Uterus (tissue), 2 donors: Measurements from ENCODE around the gene CFAP20DC.

ENCODE experiments used
- POLR2A ChIP-seq, 2 donors: fragments of 450-650 bp; IDR thresholded peaks; one replicate each; pipeline ENCODE4 v1.6.1; 2016; ENCODE audit warnings: antibody characterized with exemption in 2 of 2, mild to moderate bottlenecking in 1 of 2, moderate library complexity in 1 of 2
- TF ChIP-seq, protein P1 (sequence below), 4 experiments: fragments of 200-600 bp in 2 of 4; fragments of 450-650 bp in 2 of 4; sonication (generic) in 2 of 4; IDR thresholded peaks; one replicate each; pipeline ENCODE4 v1.5.1; 2016 to 2019; ENCODE audit warnings: antibody characterized with exemption in 4 of 4, mild to moderate bottlenecking in 2 of 4, moderate library complexity in 1 of 4

DNA sequence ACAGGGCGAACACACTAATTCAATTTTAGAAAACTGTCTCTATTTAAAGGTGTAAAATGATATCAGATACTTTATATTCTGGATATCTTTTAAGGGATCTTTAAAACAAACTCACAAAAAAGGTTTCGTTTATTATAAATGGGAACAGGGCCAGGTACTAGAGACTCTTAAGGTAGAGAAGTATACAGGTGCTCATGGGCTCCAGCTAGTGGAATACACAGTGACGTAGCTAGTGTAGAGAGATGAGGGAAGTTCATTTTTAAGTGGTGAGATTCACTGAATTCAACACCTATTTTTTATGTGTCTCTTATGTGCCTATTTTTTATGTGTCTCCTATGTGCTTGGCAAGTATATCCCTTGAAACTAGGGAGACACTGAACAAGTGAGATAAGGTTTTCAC is 250.6 kb downstream of the CFAP20DC start:
- TF ChIP-seq, protein P1, sequence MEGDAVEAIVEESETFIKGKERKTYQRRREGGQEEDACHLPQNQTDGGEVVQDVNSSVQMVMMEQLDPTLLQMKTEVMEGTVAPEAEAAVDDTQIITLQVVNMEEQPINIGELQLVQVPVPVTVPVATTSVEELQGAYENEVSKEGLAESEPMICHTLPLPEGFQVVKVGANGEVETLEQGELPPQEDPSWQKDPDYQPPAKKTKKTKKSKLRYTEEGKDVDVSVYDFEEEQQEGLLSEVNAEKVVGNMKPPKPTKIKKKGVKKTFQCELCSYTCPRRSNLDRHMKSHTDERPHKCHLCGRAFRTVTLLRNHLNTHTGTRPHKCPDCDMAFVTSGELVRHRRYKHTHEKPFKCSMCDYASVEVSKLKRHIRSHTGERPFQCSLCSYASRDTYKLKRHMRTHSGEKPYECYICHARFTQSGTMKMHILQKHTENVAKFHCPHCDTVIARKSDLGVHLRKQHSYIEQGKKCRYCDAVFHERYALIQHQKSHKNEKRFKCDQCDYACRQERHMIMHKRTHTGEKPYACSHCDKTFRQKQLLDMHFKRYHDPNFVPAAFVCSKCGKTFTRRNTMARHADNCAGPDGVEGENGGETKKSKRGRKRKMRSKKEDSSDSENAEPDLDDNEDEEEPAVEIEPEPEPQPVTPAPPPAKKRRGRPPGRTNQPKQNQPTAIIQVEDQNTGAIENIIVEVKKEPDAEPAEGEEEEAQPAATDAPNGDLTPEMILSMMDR (IDR thresholded peaks at IDR 0.05) = no peak
- TF ChIP-seq POLR2A (IDR thresholded peaks at IDR 0.05) = no peak
